HG03432 (cell line): ENCODE data around the gene ZNF654.
A peak's percentile ranks its signal among the peaks of the same experiment; 100 is the strongest.
"Not testable (repeated sequence)": the region's sequence is repeated elsewhere in the genome, so short reads cannot be mapped to it uniquely, and the experiment has no call there.

Source experiments
- ATAC-seq: cut with Tn5 transposase; IDR thresholded peaks from one replicate; pipeline ENCODE4 v1.9.1; 2021; ENCODE audit warnings: mild to moderate bottlenecking, moderate library complexity; ENCODE audit not compliant: unreplicated experiment

The ZNF654 gene

GRCh38 chr3:88058581-88059379 lies at the start of gene ZNF654, which contains the start of gene CGGBP1:
Gene ZNF654 (plus strand): TSS chr3:88059255. CDS start chr3:88059320, 65 bp downstream.
Gene CGGBP1 (minus strand): TSS chr3:88059005. CDS start chr3:88055976, 3,029 bp downstream.
- ATAC-seq: peak; percentile 92

GRCh38 chr3:88010810-88011209 lies 48.2 kb upstream of the ZNF654 start:
- ATAC-seq: no peak

GRCh38 chr3:88013592-88013991 lies 45.5 kb upstream of the ZNF654 start:
- no peak for ATAC-seq

- ATAC-seq: not testable (repeated sequence)
These were observed 43.4 kb upstream of the ZNF654 start for GRCh38 chr3:88015656-88016055.

- peak; percentile 99 for ATAC-seq
These were observed 40.0 kb upstream of the ZNF654 start for GRCh38 chr3:88019024-88019423.

GRCh38 chr3:88025001-88025552 lies 34.0 kb upstream of the ZNF654 start:
- no peak for ATAC-seq

GRCh38 chr3:88028876-88029275 lies 30.2 kb upstream of the ZNF654 start:
- no peak for ATAC-seq

GRCh38 chr3:88030210-88030609 lies 28.8 kb upstream of the ZNF654 start:
- no peak for ATAC-seq

GRCh38 chr3:88031642-88032077 lies 27.4 kb upstream of the ZNF654 start:
- peak; percentile 79 for ATAC-seq

GRCh38 chr3:88032245-88032644 lies 26.8 kb upstream of the ZNF654 start:
- ATAC-seq: no peak

- ATAC-seq: no peak
These were observed 26.0 kb upstream of the ZNF654 start for GRCh38 chr3:88033079-88033478.

- no peak for ATAC-seq
These were observed 25.2 kb upstream of the ZNF654 start for GRCh38 chr3:88033808-88034207.

- ATAC-seq: no peak
These were observed 24.4 kb upstream of the ZNF654 start for GRCh38 chr3:88034491-88035275.

GRCh38 chr3:88036221-88036620 lies 22.8 kb upstream of the ZNF654 start:
- no peak for ATAC-seq

- ATAC-seq: no peak
These were observed 20.5 kb upstream of the ZNF654 start for GRCh38 chr3:88038566-88038965.

GRCh38 chr3:88040529-88040928 lies 18.5 kb upstream of the ZNF654 start:
- ATAC-seq: no peak

- no peak for ATAC-seq
These were observed 18.1 kb upstream of the ZNF654 start for GRCh38 chr3:88041005-88041404.

GRCh38 chr3:88044411-88044810 lies 14.6 kb upstream of the ZNF654 start:
- ATAC-seq: no peak

GRCh38 chr3:88046766-88047165 lies 12.3 kb upstream of the ZNF654 start:
- ATAC-seq: no peak

GRCh38 chr3:88057630-88058305 lies 1.3 kb upstream of the ZNF654 start:
- ATAC-seq: no peak

GRCh38 chr3:88058306-88058580 lies 812 bp upstream of the ZNF654 start:
- no peak for ATAC-seq
